Aorta (tissue), 5 donors: ENCODE measurements around the gene EBP. TPM values are rescaled to one million over a fixed set of nuclear protein-coding genes. Genes with fewer than 3 reads are reported as not detected.
A peak's percentile ranks its signal among the peaks of the same experiment; 100 is the strongest.
"Not testable (repeated sequence)": the region's sequence is repeated elsewhere in the genome, so short reads cannot be mapped to it uniquely, and the experiment has no call there.

Experiments used
- ATAC-seq: fragments of 200-7000 bp; cut with Tn5 transposase; one replicate; pipeline ENCODE4 v1.9.1; 2022; ENCODE audit warnings: moderate library complexity; ENCODE audit not compliant: low FRiP score
- DNase-seq, 2 donors: peaks; one replicate each; pipeline ENCODE4 v3.0.0-alpha.2; 2020
- H3K27ac ChIP-seq, 2 donors: one replicate each; pipeline ENCODE4 v1.5.1; 2013; ENCODE audit warnings: low read length in 2 of 2, mild to moderate bottlenecking in 2 of 2, moderate library complexity in 2 of 2, control low read depth in 1 of 2, inconsistent platforms in 1 of 2, low read depth in 1 of 2
- H3K27me3 ChIP-seq, 2 donors: one replicate each; pipeline ENCODE4 v1.6.1; 2013; ENCODE audit warnings: control low read depth in 1 of 2, low read length in 1 of 2, mild to moderate bottlenecking in 1 of 2, moderate library complexity in 1 of 2; ENCODE audit not compliant: insufficient read depth in 2 of 2, control insufficient read depth in 1 of 2
- H3K36me3 ChIP-seq, 2 donors: one replicate each; pipeline ENCODE4 v1.6.1; 2013; ENCODE audit warnings: control low read depth in 1 of 2, low read length in 1 of 2, mild to moderate bottlenecking in 1 of 2; ENCODE audit not compliant: insufficient read depth in 2 of 2, control insufficient read depth in 1 of 2
- H3K4me1 ChIP-seq, 2 donors: one replicate each; pipeline ENCODE4 v1.6.1; 2013; ENCODE audit warnings: low read length in 2 of 2, control low read depth in 1 of 2, mild to moderate bottlenecking in 1 of 2, moderate library complexity in 1 of 2; ENCODE audit not compliant: insufficient read depth in 2 of 2, control insufficient read depth in 1 of 2
- H3K4me3 ChIP-seq, 2 donors: one replicate each; pipeline ENCODE4 v1.5.1; 2013; ENCODE audit warnings: low read length in 2 of 2, control low read depth in 1 of 2, mild to moderate bottlenecking in 1 of 2
- H3K9me3 ChIP-seq: one replicate; pipeline ENCODE4 v1.6.1; 2013; ENCODE audit warnings: mild to moderate bottlenecking, low read length; ENCODE audit not compliant: control insufficient read depth
- WGBS, 2 donors: extraction: QIAGEN DNeasy Blood & Tissue Kit; methylation state at CpG; one replicate each; pipeline ENCODE4 v1.1.7; 2013; 5-methylcytosine and 5-hydroxymethylcytosine counted together
- intact Hi-C, 2 donors: fragments of 100-400 bp; cut with DNase I; formaldehyde crosslinking; loops; one replicate each; pipeline versions ENCODE4 v1.14.2 to v1.15.0; 2022
- polyA plus RNA-seq, 2 donors: library from polyadenylated mRNA; stranded (reverse); fragments of 200-250 nt; gene quantifications; one replicate each; pipeline ENCODE4 v1.2.3, GENCODE V29; 2013
- total RNA-seq, 2 donors: library from RNA; stranded (reverse); fragmentation: NEBNext Ultra II Directional; extraction: Animal tissue kit (Norgen Biotek cat#: 25700); gene quantifications; one replicate each; pipeline ENCODE4 v1.2.1, GENCODE V29; 2021
- donor health status: healthy with polysubstance abuse.
- donor health status: Bipolar disorder and iron deficiency.
- donor health status: DM: no; HTN: no; CAD: no.
- donor health status: DM: no; HTN: no; CAD: no.
- donor health status: DM: yes; HTN: yes; CAD: no.

The EBP gene
- total and polyA plus RNA-seq, 4 donors, result 12.6 to 32.7 (median 18.5) TPM

- no peak for ATAC-seq
- WGBS, 2 donors, result 81 to 95% methylated on average over 16 of the region's 16 CpGs
- no peaks in the 10 kb centered on the region for H3K27me3 ChIP-seq
- no peak overlapping the region for H3K4me3 ChIP-seq
- H3K9me3 ChIP-seq, result no peaks in the 10 kb centered on the region
- DNase-seq, result peak in 1 of 2 donors; percentile 67
- intact Hi-C loops, result no loop called here
- no peaks in the 10 kb centered on the region for H3K36me3 ChIP-seq
- H3K27ac ChIP-seq, result no peak overlapping the region
- H3K4me1 ChIP-seq, result no peaks in the 10 kb centered on the region
These were observed 7.3 kb upstream of the EBP start for GRCh38 chrX:48514126-48514806.

DNA sequence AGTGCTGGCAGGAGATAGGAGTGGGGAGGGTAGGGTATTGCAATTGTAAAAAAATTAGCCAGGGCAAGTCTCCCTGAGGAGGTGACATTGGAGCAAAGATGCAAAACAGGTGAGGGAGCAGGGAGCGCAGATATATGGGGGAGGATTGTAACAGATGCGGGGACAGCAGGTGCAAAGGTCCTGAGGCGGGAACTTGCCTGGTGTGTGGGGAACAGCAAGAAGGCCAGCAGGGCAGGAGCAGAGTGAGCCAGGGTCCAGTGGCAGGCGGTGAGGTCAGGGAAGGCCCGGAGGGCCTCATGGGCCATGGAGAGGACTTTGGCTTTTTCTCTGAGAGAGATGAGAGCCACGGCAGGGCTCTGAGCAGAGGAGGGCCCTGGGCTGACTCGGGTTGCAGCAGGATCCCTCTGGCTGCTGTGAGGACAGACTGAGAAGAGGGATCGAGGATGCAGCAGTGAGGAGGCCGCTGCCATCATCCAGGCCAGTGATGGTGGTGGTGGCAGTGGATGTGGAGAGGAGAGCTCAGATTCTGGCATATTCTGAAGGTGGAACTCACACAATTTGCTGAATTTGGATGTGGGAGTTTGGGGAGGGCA, 6.6 kb upstream of the EBP start:
- no peak for ATAC-seq
- Histone ChIP-seq H3K4me1 (no peaks in the 10 kb centered on the region), H3K4me3 (no peak overlapping the region), H3K36me3 (no peaks in the 10 kb centered on the region), H3K9me3 (no peaks in the 10 kb centered on the region), H3K27ac (no peak overlapping the region), H3K27me3 (no peaks in the 10 kb centered on the region)
- intact Hi-C loops, result no loop called here
- WGBS, 2 donors, result 89 to 97% methylated on average over 9 of the region's 9 CpGs
- DNase-seq, result peak in 1 of 2 donors; percentile 39

DNA sequence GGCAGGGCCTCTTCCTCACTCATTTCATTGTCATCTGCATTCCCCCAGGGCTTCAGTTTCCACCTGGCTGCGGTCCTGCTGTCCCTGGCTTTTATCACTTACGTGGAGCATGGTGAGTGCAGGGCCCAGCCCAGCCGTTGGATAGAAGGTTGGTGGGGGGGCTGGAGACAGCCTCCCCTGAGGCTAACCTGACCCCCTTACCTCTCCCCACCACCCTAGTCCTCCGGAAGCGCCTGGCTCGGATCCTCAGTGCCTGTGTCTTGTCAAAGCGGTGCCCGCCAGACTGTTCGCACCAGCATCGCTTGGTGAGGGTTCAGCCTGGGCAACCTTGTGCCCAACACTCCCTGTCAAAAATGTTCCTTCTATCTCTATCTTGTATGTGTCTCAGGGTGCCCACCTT, 5.8 kb upstream of the EBP start:
- Histone ChIP-seq H3K4me1 (no peaks in the 10 kb centered on the region), H3K4me3 (no peak overlapping the region), H3K27ac (no peak overlapping the region), H3K36me3 (no peaks in the 10 kb centered on the region), H3K9me3 (no peaks in the 10 kb centered on the region), H3K27me3 (no peaks in the 10 kb centered on the region)
- intact Hi-C loops, result no loop called here
- 86 to 94% methylated on average over 10 of the region's 10 CpGs for WGBS, 2 donors
- ATAC-seq (no peak), DNase-seq (peak in 1 of 2 donors; percentile 53)

DNA sequence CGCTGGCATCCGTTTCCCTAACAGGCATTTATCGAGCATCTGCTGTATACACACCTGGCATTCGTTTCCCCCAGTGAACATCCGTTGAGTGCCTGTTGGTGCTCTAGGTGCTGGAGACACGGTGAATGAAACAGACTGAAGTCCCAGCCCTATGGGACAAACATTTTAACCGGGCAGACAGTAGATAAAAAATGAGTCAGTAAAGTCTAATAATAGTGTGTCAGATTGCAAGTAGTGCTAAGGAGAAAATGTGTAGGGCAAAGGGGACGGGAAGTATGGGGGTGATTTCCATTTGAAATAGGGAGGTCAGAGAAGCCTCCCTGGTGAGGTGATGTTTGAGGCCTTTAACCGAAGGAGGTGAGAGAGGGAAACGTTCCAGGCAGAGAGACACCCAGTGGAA, 5.3 kb upstream of the EBP start:
- WGBS, 2 donors, result 67 to 74% methylated on average over 10 of the region's 10 CpGs
- ATAC-seq (no peak), DNase-seq (no peak)
- no peaks in the 10 kb centered on the region for H3K4me1 ChIP-seq
- no peaks in the 10 kb centered on the region for H3K9me3 ChIP-seq
- no peaks in the 10 kb centered on the region for H3K36me3 ChIP-seq
- intact Hi-C loops, result no loop called here
- H3K27me3 ChIP-seq, result no peaks in the 10 kb centered on the region
- H3K27ac ChIP-seq, result no peak overlapping the region
- no peak overlapping the region for H3K4me3 ChIP-seq

GRCh38 chrX:48516987-48517386, 4.6 kb upstream of the EBP start:
- DNase-seq (no peak), ATAC-seq (no peak)
- H3K4me1 ChIP-seq, result no peaks in the 10 kb centered on the region
- no peak overlapping the region for H3K4me3 ChIP-seq
- H3K27ac ChIP-seq, result no peak overlapping the region
- intact Hi-C loops, result no loop called here
- H3K9me3 ChIP-seq, result no peaks in the 10 kb centered on the region
- 66 to 93% methylated on average over 5 of the region's 5 CpGs for WGBS, 2 donors
- no peaks in the 10 kb centered on the region for H3K36me3 ChIP-seq
- no peaks in the 10 kb centered on the region for H3K27me3 ChIP-seq

DNA sequence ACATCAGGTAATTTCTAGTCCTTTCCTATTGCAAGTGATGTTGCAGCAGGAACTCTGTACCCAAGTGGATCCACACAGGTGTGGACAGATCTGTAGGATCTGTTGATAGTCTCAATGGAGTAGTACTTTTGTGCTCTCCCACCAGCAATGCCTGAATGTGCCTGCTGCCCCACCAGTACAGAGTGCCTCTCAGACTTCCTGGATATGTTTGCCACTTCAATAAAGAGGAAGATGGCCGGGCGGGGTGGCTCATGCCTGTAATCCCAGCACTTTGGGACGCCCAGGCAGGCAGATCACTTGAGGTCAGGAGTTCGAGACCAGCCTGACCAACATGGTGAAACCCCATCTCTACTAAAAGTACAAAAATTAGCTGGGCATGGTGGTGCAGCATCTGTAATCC, 2.1 kb upstream of the EBP start:
- H3K27me3 ChIP-seq, ATAC-seq, H3K9me3 ChIP-seq, H3K27ac ChIP-seq, DNase-seq, H3K36me3 ChIP-seq, H3K4me1 ChIP-seq, intact Hi-C loops, H3K4me3 ChIP-seq: not testable (repeated sequence)
- WGBS, 2 donors, result 60 to 88% methylated on average over 4 of the region's 4 CpGs

- no peaks in the 10 kb centered on the region for H3K9me3 ChIP-seq
- no peak for ATAC-seq
- no peak overlapping the region for H3K4me3 ChIP-seq
- H3K27me3 ChIP-seq, result no peaks in the 10 kb centered on the region
- 86 to 92% methylated on average over 2 of the region's 2 CpGs for WGBS, 2 donors
- DNase-seq, result no peak
- no peak overlapping the region for H3K27ac ChIP-seq
- H3K4me1 ChIP-seq, result no peaks in the 10 kb centered on the region
- H3K36me3 ChIP-seq, result no peaks in the 10 kb centered on the region
- intact Hi-C loops, result no loop called here
These were observed 1.2 kb upstream of the EBP start for GRCh38 chrX:48520455-48520854.

- ATAC-seq, result no peak
- H3K4me1 ChIP-seq, result no peaks in the 10 kb centered on the region
- no peak overlapping the region for H3K4me3 ChIP-seq
- H3K36me3 ChIP-seq, result no peaks in the 10 kb centered on the region
- intact Hi-C loops, result no loop called here
- no peak for DNase-seq
- no peak overlapping the region for H3K27ac ChIP-seq
- WGBS, 2 donors, result 39 to 52% methylated on average over 2 of the region's 2 CpGs
- H3K9me3 ChIP-seq, result no peaks in the 10 kb centered on the region
- H3K27me3 ChIP-seq, result no peaks in the 10 kb centered on the region
These were observed 644 bp upstream of the EBP start for GRCh38 chrX:48520976-48521352.

DNA sequence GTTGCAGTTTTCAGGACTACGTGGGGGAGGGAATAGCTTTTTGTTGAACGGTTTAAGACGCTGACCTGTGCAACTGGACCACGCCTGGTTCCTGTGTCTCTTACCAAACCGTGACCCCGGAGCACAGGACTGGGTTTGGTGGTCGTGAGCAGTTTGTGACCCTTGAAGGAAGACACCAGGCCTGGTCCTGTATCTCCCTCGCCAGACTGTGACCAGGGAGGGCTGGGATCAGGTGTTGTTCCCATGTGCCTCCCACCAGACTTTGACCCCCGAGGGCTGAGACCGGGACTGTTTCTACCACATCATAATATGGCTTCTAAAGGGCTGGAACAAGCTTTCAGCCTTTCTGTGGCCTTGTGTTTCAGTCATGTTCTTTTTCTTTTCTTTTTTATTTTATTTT, 683 bp downstream of the EBP start:
- Histone ChIP-seq H3K27me3 (no peaks in the 10 kb centered on the region), H3K9me3 (no peaks in the 10 kb centered on the region), H3K4me1 (no peaks in the 10 kb centered on the region), H3K36me3 (peaks cover 0 to 2% of the 10 kb centered on the region in 2 donors), H3K27ac (no peak overlapping the region), H3K4me3 (peak overlapping the region in 1 of 2 donors; percentile 37)
- intact Hi-C loops, result no loop called here
- no peak for DNase-seq
- WGBS, 2 donors, result 8 to 37% methylated on average over 10 of the region's 10 CpGs
- ATAC-seq, result peak; percentile 5
